ENCODE results near the gene GSTM3.
"Not testable (repeated sequence)": the region's sequence is repeated elsewhere in the genome, so short reads cannot be mapped to it uniquely, and the experiment has no call there.

- TF ChIP-seq, protein P1, sequence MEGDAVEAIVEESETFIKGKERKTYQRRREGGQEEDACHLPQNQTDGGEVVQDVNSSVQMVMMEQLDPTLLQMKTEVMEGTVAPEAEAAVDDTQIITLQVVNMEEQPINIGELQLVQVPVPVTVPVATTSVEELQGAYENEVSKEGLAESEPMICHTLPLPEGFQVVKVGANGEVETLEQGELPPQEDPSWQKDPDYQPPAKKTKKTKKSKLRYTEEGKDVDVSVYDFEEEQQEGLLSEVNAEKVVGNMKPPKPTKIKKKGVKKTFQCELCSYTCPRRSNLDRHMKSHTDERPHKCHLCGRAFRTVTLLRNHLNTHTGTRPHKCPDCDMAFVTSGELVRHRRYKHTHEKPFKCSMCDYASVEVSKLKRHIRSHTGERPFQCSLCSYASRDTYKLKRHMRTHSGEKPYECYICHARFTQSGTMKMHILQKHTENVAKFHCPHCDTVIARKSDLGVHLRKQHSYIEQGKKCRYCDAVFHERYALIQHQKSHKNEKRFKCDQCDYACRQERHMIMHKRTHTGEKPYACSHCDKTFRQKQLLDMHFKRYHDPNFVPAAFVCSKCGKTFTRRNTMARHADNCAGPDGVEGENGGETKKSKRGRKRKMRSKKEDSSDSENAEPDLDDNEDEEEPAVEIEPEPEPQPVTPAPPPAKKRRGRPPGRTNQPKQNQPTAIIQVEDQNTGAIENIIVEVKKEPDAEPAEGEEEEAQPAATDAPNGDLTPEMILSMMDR (IDR thresholded peaks at IDR 0.05; ENCODE audit: insufficient read depth, low read length, poor library complexity, severe bottlenecking), result not testable (repeated sequence)
- not testable (repeated sequence) for TF ChIP-seq EZH2phosphoT487 (conservative IDR thresholded peaks at IDR 0.05; ENCODE audit: low read length)
Observed at GRCh38 chr1:109711593-109712320, 29.1 kb downstream of the GSTM3 start, which contains the start of gene GSTM5.

All from SU-DHL-6 (cell line).